IMR-90 (cell line): Measurements from ENCODE around the gene ADGRG2. TPM values are rescaled to one million over a fixed set of nuclear protein-coding genes. Genes with fewer than 3 reads are reported as not detected.

Experiments used
- ATAC-seq: fragments of 200-7000 bp; cut with Tn5 transposase; 2 replicates; pipeline ENCODE4 v1.9.1; 2020; ENCODE audit warnings: low read depth, mild to moderate bottlenecking, moderate library complexity
- BruUV-seq: library from RNA; stranded (reverse); fragments of 400-500 nt; replicated peaks from 2 replicates; lab custom pipeline; 2021; lab: Mats Ljungman, UMichigan
- CTCF ChIA-PET: fragments of 300-600 bp; formaldehyde crosslinking; extraction: SDS; loops from one replicate; lab custom pipeline; 2021; ENCODE audit warnings: antibody characterized with exemption; lab: Yijun Ruan, JAX
- POLR2A ChIA-PET: fragments of 300-600 bp; sonication (Branson Sonifier 250); formaldehyde crosslinking; loops from one replicate; lab custom pipeline; 2022; ENCODE audit warnings: antibody characterized with exemption; ENCODE audit not compliant: unreplicated experiment; lab: Charles Lee
- DNase-seq: peaks from one replicate; pipeline ENCODE4 v3.0.0; 2013
- H2AFZ ChIP-seq: replicated peaks from 2 replicates; pipeline ENCODE3; 2013; ENCODE audit warnings: low read length, mild to moderate bottlenecking; ENCODE audit not compliant: poor library complexity
- H2AK5ac ChIP-seq: 2 replicates; pipeline ENCODE4 v1.6.1; 2013; ENCODE audit warnings: low read depth, low read length, inconsistent platforms
- H2AK9ac ChIP-seq: replicated peaks from 2 replicates; pipeline ENCODE3; 2013; ENCODE audit warnings: mild to moderate bottlenecking, low read depth, low read length, moderate library complexity; ENCODE audit not compliant: poor library complexity
- H2BK120ac ChIP-seq: 2 replicates; pipeline ENCODE4 v1.6.1; 2013; ENCODE audit warnings: low read depth, low read length, inconsistent platforms
- H2BK15ac ChIP-seq: 3 replicates; pipeline ENCODE4 v1.6.1; 2013; ENCODE audit warnings: low read depth, low read length, inconsistent platforms
- H2BK20ac ChIP-seq: 2 replicates; pipeline ENCODE4 v1.6.1; 2013; ENCODE audit warnings: low read depth, mild to moderate bottlenecking, inconsistent platforms, low read length, moderate library complexity
- H2BK5ac ChIP-seq: 2 replicates; pipeline ENCODE4 v1.6.1; 2013; ENCODE audit warnings: mild to moderate bottlenecking, low read depth, low read length, inconsistent platforms; ENCODE audit not compliant: poor library complexity, severe bottlenecking
- H3K14ac ChIP-seq: replicated peaks from 2 replicates; pipeline ENCODE4 v1.6.1; 2013; ENCODE audit warnings: low read depth, low read length, inconsistent platforms
- H3K18ac ChIP-seq: 2 replicates; pipeline ENCODE4 v1.6.1; 2013; ENCODE audit warnings: low read depth, low read length, control low read depth
- H3K23ac ChIP-seq: 2 replicates; pipeline ENCODE4 v1.6.1; 2013; ENCODE audit warnings: low read depth, low read length, inconsistent platforms
- H3K27ac ChIP-seq: 2 replicates; pipeline ENCODE4 v1.5.1; 2013; ENCODE audit warnings: mild to moderate bottlenecking, control low read depth, low read length; ENCODE audit not compliant: insufficient read depth
- H3K27me3 ChIP-seq: 2 replicates; pipeline ENCODE4 v1.6.1; 2013; ENCODE audit warnings: low read length; ENCODE audit not compliant: control insufficient read depth, insufficient read depth
- H3K36me3 ChIP-seq: 2 replicates; pipeline ENCODE4 v1.6.1; 2013; ENCODE audit warnings: low read length, mixed read lengths; ENCODE audit not compliant: control insufficient read depth, insufficient read depth
- H3K4ac ChIP-seq: 2 replicates; pipeline ENCODE4 v1.6.1; 2013; ENCODE audit warnings: low read depth, low read length, inconsistent platforms
- H3K4me1 ChIP-seq: 2 replicates; pipeline ENCODE4 v1.6.1; 2013; ENCODE audit warnings: low read length, mixed read lengths; ENCODE audit not compliant: control insufficient read depth, insufficient read depth
- H3K4me2 ChIP-seq: 2 replicates; pipeline ENCODE4 v1.6.1; 2013; ENCODE audit warnings: low read depth, mild to moderate bottlenecking, control low read depth, low read length, moderate library complexity
- H3K4me3 ChIP-seq: 2 replicates; pipeline ENCODE4 v1.5.1; 2013; ENCODE audit warnings: low read depth, mild to moderate bottlenecking, control low read depth, low read length, moderate library complexity; ENCODE audit not compliant: insufficient read depth
- H3K56ac ChIP-seq: 2 replicates; pipeline ENCODE4 v1.6.1; 2013; ENCODE audit warnings: low read length, inconsistent platforms; ENCODE audit not compliant: insufficient read depth; ENCODE audit errors: extremely low read depth
- H3K79me1 ChIP-seq, 2 experiments: 2 replicates each; pipeline ENCODE4 v1.6.1; 2013; ENCODE audit warnings: low read length in 2 of 2, inconsistent platforms in 1 of 2, low read depth in 1 of 2
- H3K9ac ChIP-seq: 2 replicates; pipeline ENCODE4 v1.6.1; 2013; ENCODE audit warnings: low read depth, low read length, control low read depth
- H3K9me1 ChIP-seq: 2 replicates; pipeline ENCODE4 v1.6.1; 2013; ENCODE audit warnings: low read length, inconsistent platforms; ENCODE audit not compliant: insufficient read depth
- H3K9me3 ChIP-seq: 2 replicates; pipeline ENCODE4 v1.6.1; 2013; ENCODE audit warnings: low read length; ENCODE audit not compliant: control insufficient read depth, insufficient read depth
- H4K20me1 ChIP-seq: 2 replicates; pipeline ENCODE4 v1.6.1; 2013; ENCODE audit warnings: low read length, inconsistent platforms; ENCODE audit not compliant: insufficient read depth
- H4K5ac ChIP-seq: 2 replicates; pipeline ENCODE4 v1.6.1; 2013; ENCODE audit warnings: mild to moderate bottlenecking, low read depth, low read length, control low read depth
- H4K8ac ChIP-seq, 2 experiments: 2 replicates each; pipeline ENCODE4 v1.6.1; 2013; ENCODE audit warnings: low read depth in 2 of 2, low read length in 2 of 2, control low read depth in 1 of 2, inconsistent platforms in 1 of 2
- H4K91ac ChIP-seq: 2 replicates; pipeline ENCODE4 v1.6.1; 2013; ENCODE audit warnings: low read depth, low read length, inconsistent platforms; ENCODE audit not compliant: insufficient read depth
- MXI1 ChIP-seq: IDR thresholded peaks from 2 replicates; pipeline ENCODE4 v1.6.1; 2012; ENCODE audit warnings: low read depth, mild to moderate bottlenecking, low read length, moderate library complexity, borderline replicate concordance
- WGBS, 2 experiments: methylation state at CpG; one replicate each; pipeline versions ENCODE4 v1.1.5 to v1.1.7; 2013; ENCODE audit warnings: missing lambda C conversion rate in 2 of 2; ENCODE audit not compliant: insufficient read length in 1 of 2; ENCODE audit errors: extremely low coverage in 2 of 2; 5-methylcytosine and 5-hydroxymethylcytosine counted together
- dilution Hi-C: fragments of 300-500 bp; cut with HindIII; formaldehyde crosslinking; loops from one replicate; pipeline ENCODE4 v1.14.3; 2018; ENCODE audit warnings: low sequenced_read_pairs; ENCODE audit not compliant: unreplicated experiment
- in situ Hi-C: fragments of 300-500 bp; cut with MboI; formaldehyde crosslinking; loops from 3 replicates; pipeline ENCODE4 v1.14.3; 2019; ENCODE audit warnings: low sequenced_read_pairs, inconsistent platforms, mixed read lengths
- intact Hi-C: fragments of 100-400 bp; cut with micrococcal nuclease; formaldehyde crosslinking; loops from 2 replicates; pipeline ENCODE4 v1.10.0; 2022
- polyA plus RNA-seq, 3 experiments: library from polyadenylated mRNA; depleted of rRNA; stranded (reverse); fragments of >200 nt; gene quantifications; 2 replicates each; pipeline ENCODE4 v1.2.3, GENCODE V29; 2012; ENCODE audit warnings: low replicate concordance in 1 of 3
- total RNA-seq: library from RNA; depleted of rRNA; stranded (reverse); fragments of >200 nt; gene quantifications from 2 replicates; pipeline ENCODE4 v1.2.3, GENCODE V29; 2012

Gene ADGRG2
- total and polyA plus RNA-seq, 2 of the 4 experiments (the other 2 are of a cell fraction): under 0.01 to 0.07 TPM

- intact Hi-C loops (no loop called here), dilution Hi-C loops (no loop called here), in situ Hi-C loops (no loop called here)
- no CpG with 5 or more reads among the region's 2 CpGs for WGBS, 2 experiments
- H4K91ac ChIP-seq: no peak overlapping the region
- no peak overlapping the region for H2BK20ac ChIP-seq
- no peaks in the 10 kb centered on the region for H3K27me3 ChIP-seq
- H3K79me1 ChIP-seq: no peaks in the 10 kb centered on the region
- H3K9me3 ChIP-seq: no peaks in the 10 kb centered on the region
- H3K14ac ChIP-seq: no peak overlapping the region
- H3K18ac ChIP-seq: no peak overlapping the region
- H2AK9ac ChIP-seq: no peak overlapping the region
- no peaks in the 10 kb centered on the region for H3K9me1 ChIP-seq
- DNase-seq (no peak), ATAC-seq (no peak)
- no peaks in the 10 kb centered on the region for H3K4me1 ChIP-seq
- H3K4me2 ChIP-seq: no peak overlapping the region
- H3K9ac ChIP-seq: no peak overlapping the region
- H2BK5ac ChIP-seq: no peak overlapping the region
- POLR2A ChIA-PET: no interaction called here
- H4K5ac ChIP-seq: no peak overlapping the region
- no peak overlapping the region for H3K4ac ChIP-seq
- no peak overlapping the region for H3K27ac ChIP-seq
- no peak overlapping the region for H2AK5ac ChIP-seq
- H3K56ac ChIP-seq: no peak overlapping the region
- no peak overlapping the region for H4K8ac ChIP-seq
- BruUV-seq: no TSS peak
- TF ChIP-seq MXI1: no peak
- H2AFZ ChIP-seq: no peak overlapping the region
- no peak overlapping the region for H3K23ac ChIP-seq
- CTCF ChIA-PET: no interaction called here
- no peaks in the 10 kb centered on the region for H4K20me1 ChIP-seq
- H2BK15ac ChIP-seq: no peak overlapping the region
- no peak overlapping the region for H3K4me3 ChIP-seq
- no peak overlapping the region for H2BK120ac ChIP-seq
- H3K36me3 ChIP-seq: peaks cover 3% of the 10 kb centered on the region; the same call in 1 of the 2 replicates
Measured at GRCh38 chrX:18945483-18945882, 176.8 kb downstream of the ADGRG2 start.
